Brain microvascular endothelial cell (primary cell): ENCODE measurements around the gene ARHGDIG.
"Not testable (repeated sequence)": the region's sequence is repeated elsewhere in the genome, so short reads cannot be mapped to it uniquely, and the experiment has no call there.

Source experiments
- DNase-seq: peaks from one replicate; pipeline ENCODE4 v3.0.0-alpha.2; 2020
- H3K27ac ChIP-seq: fragments of 250-450 bp; sonication (Bioruptor Pico); 2 replicates; pipeline ENCODE4 v1.5.1; 2020; ENCODE audit warnings: mild to moderate bottlenecking, moderate library complexity
- H3K27me3 ChIP-seq: fragments of 250-450 bp; sonication (Bioruptor Pico); replicated peaks from 2 replicates; pipeline ENCODE4 v1.5.1; 2020; ENCODE audit warnings: mild to moderate bottlenecking
- H3K36me3 ChIP-seq: fragments of 250-450 bp; sonication (Bioruptor Pico); replicated peaks from 2 replicates; pipeline ENCODE4 v1.5.1; 2020; ENCODE audit warnings: mild to moderate bottlenecking
- H3K4me3 ChIP-seq: 2 replicates; pipeline ENCODE4 v1.5.1; 2011; ENCODE audit warnings: low read depth, mild to moderate bottlenecking, control low read depth, low read length, moderate library complexity
- in situ Hi-C: cut with HindIII; loops from 2 replicates; pipeline ENCODE4 v1.10.0; 2017; ENCODE audit warnings: low sequenced_read_pairs, low pct_ligation_motif_present
- TF ChIP-seq, protein P1 (sequence below): IDR thresholded peaks from 2 replicates; pipeline ENCODE4 v1.5.1; 2011; ENCODE audit warnings: low read depth, mild to moderate bottlenecking, moderate library complexity, low read length, control low read depth, inconsistent platforms; ENCODE audit errors: missing control alignments

Gene ARHGDIG

DNA sequence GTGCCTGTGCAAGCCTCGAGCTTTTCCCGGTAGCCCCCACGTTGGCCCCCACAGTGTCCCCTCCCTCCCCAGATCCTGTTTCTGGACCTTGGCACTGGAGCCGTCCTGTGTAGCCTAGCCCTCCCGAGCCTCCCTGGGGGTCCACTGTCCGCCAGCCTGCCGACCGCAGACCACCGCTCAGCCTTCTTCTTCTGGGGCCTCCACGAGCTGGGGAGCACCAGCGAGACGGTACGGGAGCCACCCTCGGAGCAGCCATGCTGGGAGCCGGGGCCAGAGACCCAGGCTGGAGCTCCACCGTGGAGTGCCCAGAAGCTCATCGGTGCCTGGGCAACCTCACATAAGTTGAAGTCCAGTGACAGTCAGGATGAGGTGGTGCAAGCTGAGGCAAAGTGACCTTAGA, 16.4 kb upstream of the ARHGDIG start:
- TF ChIP-seq, protein P1, sequence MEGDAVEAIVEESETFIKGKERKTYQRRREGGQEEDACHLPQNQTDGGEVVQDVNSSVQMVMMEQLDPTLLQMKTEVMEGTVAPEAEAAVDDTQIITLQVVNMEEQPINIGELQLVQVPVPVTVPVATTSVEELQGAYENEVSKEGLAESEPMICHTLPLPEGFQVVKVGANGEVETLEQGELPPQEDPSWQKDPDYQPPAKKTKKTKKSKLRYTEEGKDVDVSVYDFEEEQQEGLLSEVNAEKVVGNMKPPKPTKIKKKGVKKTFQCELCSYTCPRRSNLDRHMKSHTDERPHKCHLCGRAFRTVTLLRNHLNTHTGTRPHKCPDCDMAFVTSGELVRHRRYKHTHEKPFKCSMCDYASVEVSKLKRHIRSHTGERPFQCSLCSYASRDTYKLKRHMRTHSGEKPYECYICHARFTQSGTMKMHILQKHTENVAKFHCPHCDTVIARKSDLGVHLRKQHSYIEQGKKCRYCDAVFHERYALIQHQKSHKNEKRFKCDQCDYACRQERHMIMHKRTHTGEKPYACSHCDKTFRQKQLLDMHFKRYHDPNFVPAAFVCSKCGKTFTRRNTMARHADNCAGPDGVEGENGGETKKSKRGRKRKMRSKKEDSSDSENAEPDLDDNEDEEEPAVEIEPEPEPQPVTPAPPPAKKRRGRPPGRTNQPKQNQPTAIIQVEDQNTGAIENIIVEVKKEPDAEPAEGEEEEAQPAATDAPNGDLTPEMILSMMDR, result no peak
- Histone ChIP-seq H3K36me3 (peaks cover 27% of the 10 kb centered on the region), H3K27me3 (no peaks in the 10 kb centered on the region), H3K4me3 (no peak overlapping the region), H3K27ac (no peak overlapping the region)
- in situ Hi-C loops, result no loop called here
- no peak for DNase-seq

DNA sequence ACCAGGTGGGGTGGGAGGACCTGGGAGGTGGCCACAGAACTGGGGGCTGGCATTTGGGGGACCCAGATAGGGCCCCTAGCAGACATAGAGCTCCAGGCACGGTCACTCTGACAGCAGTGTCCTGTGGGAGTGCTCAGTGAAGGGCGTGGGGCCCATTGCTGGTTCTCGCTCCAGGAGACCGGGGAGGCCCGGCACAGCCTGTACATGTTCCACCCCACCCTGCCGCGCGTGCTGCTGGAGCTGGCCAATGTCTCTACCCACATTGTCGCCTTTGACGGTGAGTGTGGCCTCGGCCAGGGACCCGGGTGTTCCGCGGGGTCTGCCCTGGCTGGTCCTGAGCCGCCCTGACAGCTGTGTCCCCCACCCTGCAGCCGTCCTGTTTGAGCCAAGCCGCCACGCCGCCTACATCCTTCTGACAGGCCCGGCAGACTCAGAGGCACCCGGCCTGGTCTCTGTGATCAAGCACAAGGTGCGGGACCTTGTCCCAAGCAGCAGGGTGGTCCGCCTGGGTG, 15.9 kb upstream of the ARHGDIG start:
- TF ChIP-seq, protein P1, result no peak
- no peak overlapping the region for H3K4me3 ChIP-seq
- peaks cover 23% of the 10 kb centered on the region for H3K36me3 ChIP-seq
- no peaks in the 10 kb centered on the region for H3K27me3 ChIP-seq
- H3K27ac ChIP-seq, result no peak overlapping the region
- no peak for DNase-seq
- in situ Hi-C loops, result no loop called here

DNA sequence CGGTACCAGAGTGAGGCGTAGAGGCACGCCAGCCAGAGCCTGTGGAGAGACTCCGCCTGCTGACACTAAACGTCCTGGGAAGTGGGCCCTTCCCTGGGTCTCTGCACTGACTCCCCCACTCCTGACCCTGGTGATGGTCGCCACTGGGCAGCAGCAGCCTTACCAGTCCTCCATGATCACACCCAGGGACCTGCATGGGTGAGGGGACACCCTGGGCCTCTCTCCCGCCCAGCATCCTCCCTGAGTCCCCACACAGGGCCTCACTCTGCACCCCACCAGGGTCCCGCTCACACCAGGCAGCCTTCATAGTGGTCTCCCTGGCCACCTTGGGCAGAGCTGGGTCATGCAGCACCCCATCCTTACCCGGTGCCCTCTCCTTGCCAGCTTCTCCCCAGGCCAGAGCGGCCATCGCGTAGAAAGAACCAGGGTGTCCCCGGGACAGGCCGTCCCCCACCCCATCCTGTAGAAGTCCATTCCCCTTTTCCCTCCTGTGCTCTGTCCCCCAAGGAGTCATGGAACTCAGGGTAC, 15.3 kb upstream of the ARHGDIG start:
- Histone ChIP-seq H3K27ac (no peak overlapping the region), H3K36me3 (peaks cover 19% of the 10 kb centered on the region), H3K4me3 (no peak overlapping the region), H3K27me3 (no peaks in the 10 kb centered on the region)
- in situ Hi-C loops, result no loop called here
- TF ChIP-seq, protein P1, result no peak
- DNase-seq, result no peak

DNA sequence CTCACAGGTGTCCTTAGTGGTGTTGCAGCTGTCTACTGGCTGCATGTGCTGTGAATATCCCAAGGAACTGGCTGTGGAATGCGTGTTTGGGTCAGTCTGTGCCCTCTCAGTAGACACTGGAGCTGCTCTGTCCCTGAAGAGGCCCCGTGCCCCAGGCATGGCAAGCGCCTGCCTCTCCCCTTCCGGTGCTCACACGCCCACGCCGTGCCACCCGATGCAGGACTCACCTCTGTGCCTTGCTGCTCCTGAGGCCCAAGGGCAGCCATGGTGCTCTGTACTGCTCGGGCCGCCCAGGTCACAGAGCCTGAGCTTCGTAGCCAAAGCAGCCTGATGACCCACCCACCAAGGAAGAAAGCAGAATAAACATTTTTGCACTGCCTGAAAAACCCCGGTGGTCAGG, 14.7 kb upstream of the ARHGDIG start:
- Histone ChIP-seq H3K27ac (no peak overlapping the region), H3K4me3 (no peak overlapping the region), H3K36me3 (peaks cover 19% of the 10 kb centered on the region), H3K27me3 (no peaks in the 10 kb centered on the region)
- no peak for DNase-seq
- TF ChIP-seq, protein P1, result no peak
- in situ Hi-C loops, result no loop called here

DNA sequence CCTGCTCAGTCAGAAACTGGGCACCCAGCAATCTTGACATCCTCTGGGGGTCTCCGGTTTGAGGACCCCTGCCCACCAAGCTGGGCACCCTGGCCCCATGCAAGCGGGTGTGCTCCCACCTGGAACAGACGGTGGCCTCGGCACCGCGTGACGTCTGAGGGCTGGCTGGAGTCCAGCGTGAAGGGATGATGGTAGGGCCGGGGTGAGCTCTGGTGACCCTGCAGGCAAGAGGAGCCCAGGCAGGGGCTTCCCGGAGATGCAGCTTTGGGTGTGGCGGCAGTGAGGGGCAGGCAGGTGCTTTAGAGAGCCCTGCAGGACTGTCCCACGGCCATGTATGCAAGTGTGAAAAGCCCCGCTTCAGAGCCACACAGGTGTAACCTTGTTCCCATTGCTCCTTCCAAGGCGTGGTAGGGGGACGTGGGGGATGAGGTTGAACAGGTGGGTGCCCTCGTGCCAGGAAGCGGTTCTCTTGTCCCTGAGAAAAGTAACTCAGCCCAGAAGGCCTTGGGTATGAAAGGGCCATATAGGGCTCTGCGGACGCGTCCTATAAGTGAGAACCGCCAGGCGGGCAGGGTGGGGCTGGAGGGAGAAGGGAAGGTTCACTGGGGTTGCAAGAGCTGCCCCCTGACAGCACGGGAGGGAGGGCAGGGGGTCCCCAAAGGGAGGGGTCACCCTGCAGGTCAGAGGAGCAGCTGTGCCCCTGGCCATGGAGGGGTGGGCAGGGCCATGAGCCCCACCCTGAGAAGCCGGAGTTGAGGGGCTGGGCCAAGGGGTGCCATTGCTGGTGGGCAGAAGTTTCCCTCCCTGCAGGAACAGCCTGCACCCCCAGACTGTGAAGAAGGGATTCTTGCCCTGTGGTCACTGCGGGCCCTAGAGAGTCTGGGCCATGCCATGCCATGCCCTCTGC, 13.9 kb upstream of the ARHGDIG start:
- H3K36me3 ChIP-seq, result peaks cover 16% of the 10 kb centered on the region
- no peak overlapping the region for H3K27ac ChIP-seq
- TF ChIP-seq, protein P1, result no peak
- no peak overlapping the region for H3K4me3 ChIP-seq
- DNase-seq, result no peak
- H3K27me3 ChIP-seq, result no peaks in the 10 kb centered on the region
- in situ Hi-C loops, result no loop called here

DNA sequence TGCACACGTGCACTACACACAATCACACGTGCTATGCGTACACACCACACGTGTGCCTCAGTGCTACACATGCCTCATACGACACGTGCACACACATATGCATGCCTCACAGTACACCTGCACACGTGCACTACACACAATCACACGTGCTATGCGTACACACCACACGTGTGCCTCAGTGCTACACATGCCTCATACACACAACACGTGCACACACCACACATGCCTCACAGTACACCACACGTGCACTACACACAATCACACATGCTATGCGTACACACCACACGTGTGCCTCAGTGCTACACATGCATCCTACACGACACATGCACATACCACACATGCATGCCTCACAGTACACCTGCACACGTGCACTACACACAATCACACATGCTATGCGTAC, 12.8 kb upstream of the ARHGDIG start:
- H3K27ac ChIP-seq, H3K4me3 ChIP-seq, in situ Hi-C loops, DNase-seq, H3K36me3 ChIP-seq, H3K27me3 ChIP-seq: not testable (repeated sequence)
